CD1c-positive myeloid dendritic cell (primary cell): ENCODE measurements around the gene NEU2.

Experiments used
- DNase-seq: peaks from one replicate; pipeline ENCODE4 v3.0.0-alpha.2; 2016; ENCODE audit errors: extremely low spot score

The NEU2 gene

GRCh38 chr2:233032551-233033320 is at the start of gene NEU2:
Gene NEU2, plus strand, starts transcription at chr2:233032672. Its CDS starts 0 bp downstream, at chr2:233032672.
- DNase-seq = no peak

DNA sequence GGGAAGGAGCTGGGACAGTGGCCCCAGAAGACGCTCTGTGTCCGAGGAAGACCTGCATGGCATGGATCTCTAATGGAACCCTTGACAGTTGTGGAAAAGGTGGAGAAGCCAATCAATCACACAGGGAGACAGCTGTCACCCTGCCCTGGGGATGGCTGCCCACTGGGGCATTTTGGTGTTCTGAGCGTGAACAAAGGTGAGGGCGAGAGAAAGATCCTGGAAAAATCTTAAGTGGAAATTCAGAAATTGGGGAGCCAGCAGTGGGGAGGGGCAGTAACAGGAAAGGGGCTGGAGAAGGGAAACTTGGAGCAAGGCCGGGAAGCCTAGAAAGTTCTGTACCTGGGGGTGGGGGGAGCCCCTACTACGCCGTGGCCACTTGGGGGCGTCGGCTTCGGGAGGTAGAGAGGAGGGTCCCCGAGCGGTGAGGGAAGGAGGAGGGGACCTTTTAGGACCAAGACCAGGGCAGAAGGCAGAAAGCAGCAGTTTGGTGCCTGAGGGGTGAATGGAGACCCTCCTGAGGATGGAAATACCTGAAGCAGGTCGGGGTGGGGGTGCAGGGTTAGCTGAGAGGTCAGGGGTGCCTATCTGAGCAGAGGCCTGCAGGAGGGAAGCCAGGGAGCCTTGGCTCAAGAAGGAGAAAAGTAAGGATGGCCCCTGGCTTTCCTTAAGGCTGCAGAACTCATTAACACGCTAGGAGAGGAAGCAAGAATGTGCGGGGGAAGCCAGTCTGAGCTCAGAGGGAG is 49.4 kb upstream of the NEU2 start:
- no peak for DNase-seq

GRCh38 chr2:232983669-232984140 is 48.8 kb upstream of the NEU2 start:
- peak; percentile 31 for DNase-seq

DNA sequence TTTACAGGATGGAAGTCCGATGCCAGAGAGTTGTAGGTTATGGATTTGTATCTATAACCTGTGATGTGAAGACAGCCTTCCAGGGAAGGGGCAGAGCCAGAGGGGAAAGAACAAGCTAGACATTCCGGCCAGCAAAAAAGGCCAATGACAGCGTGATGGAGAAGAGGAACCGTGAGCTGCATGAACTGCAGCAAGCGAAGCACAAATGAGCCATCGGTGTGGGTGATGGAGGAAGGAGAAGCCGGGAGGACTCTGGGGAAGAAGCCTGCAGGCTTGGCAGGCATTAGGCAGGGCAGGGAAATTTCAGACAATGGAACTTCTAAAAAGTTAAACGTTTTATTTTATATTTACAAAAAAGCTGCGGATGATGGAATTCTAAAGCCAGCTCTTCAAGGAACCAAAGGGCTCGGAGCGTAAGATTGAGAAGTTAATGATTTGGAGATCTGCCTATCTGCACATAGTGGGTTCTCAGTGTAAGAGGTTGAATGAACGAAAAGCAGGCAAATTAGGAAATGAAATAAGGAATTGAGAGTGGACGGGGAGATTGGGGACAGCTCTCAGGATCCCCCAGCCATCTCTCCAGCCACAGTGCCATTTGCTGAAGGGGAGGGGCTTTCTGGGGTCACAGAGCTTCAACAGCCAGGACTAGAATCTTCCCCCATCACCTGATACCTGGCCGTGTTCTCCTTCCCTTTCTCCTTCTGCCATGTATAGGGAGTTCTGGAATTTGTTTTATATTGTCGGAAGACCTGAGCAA is 47.8 kb upstream of the NEU2 start:
- peak; percentile 59 for DNase-seq

DNA sequence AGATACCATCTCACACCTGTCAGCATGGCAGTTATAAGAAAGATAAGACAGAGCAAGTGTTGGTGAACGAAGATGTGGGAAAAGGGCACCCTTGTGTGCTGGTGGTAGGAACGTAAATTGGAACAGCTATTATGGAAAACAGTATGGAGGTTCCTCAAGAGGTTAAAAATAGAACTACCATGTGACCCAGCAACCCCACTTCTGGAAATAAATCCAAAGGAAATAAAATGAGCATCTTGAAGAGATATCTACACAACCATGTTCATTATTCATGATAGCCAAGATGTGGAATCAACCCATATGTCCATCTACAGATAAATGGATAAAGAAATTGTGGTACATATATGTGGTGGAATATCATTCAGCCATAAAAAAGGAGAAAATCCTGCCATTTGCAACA is 46.3 kb upstream of the NEU2 start:
- DNase-seq = no peak

- DNase-seq = no peak
Observed at GRCh38 chr2:232993231-232993821, 39.1 kb upstream of the NEU2 start.

- DNase-seq = no peak
Observed at GRCh38 chr2:232994446-232994845, 38.0 kb upstream of the NEU2 start.

DNA sequence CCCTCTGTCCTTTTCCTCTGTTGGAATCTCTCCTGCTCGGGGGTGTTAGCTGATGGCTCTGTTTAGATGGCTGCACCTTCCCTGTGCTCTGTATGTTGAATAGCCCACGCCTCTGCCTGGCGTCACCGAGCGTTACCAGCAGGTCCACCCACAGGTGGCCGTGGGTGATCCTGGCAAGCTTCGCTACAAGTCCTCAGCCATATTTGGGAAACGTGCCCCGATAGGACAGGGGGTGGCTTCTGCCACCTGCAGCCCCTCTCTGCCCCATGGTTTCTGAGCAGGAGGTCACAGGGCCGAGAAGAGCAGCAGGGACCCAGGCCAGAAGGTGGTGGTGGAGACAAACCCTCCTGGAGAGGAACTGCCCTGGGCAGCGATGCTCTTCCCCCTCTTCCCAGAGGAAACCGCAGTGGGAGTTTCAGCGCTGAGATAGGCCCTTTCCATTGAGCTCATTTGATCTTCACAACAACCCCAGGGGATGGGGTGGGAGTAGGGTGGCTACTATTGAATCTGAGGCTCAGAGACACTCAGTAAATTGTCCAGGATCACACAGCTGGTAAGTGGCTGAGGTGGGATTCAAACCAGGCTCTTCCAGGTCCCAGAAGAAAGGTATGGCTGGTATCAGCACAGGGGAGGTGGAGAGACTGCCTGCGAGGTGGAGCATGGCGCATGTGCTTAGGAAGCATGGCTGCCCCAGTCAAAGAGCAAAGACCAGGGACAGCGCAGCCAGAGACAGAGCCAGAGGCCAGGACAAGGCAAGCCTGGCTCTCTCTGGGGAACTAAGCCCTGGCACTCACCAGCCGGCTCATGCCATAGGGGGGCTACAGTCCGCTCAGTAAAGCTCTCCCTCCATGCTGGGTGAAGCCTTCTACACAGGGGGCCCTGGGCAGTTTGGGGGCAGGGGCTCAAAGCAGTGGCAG is 34.5 kb upstream of the NEU2 start:
- DNase-seq = no peak

DNA sequence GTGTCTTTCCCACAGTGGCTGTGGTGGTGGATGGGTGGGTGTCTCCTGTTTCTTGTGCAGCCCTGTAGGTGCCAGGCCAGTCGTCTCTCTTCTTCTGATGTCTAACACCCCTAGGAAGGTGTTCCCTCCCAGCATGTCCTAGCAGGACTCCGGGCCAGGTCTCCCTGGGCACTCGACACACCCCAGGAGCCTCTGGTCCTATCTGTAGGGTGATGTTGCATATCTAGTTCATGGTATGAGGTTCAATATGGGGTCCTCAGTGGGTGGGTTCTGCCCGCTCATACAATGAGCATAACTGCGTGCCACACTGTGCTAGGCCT is 33.8 kb upstream of the NEU2 start:
- no peak for DNase-seq

DNA sequence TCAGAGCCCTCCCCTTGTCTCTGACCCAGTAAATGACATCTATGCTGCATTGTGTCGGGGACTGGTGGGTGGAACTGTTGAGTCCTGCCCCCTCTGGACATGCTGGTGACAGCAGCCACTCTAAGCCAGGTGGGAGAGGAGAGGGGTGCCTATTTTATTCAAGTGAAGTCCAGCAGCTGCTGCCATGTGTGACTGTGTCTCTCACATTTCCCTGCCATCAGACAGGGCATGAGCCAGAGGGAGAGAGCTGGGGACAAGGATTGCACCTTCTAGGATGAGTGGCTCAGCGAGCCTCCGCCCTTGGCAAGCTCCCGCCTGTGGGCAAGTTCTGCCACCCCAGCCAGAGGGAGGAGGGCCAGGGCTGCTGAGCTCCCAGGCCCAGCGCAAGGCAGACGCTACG is 33.1 kb upstream of the NEU2 start:
- no peak for DNase-seq

GRCh38 chr2:233000886-233001750 is 31.4 kb upstream of the NEU2 start:
- no peak for DNase-seq

- no peak for DNase-seq
Observed at GRCh38 chr2:233002829-233003657, 29.4 kb upstream of the NEU2 start.

DNA sequence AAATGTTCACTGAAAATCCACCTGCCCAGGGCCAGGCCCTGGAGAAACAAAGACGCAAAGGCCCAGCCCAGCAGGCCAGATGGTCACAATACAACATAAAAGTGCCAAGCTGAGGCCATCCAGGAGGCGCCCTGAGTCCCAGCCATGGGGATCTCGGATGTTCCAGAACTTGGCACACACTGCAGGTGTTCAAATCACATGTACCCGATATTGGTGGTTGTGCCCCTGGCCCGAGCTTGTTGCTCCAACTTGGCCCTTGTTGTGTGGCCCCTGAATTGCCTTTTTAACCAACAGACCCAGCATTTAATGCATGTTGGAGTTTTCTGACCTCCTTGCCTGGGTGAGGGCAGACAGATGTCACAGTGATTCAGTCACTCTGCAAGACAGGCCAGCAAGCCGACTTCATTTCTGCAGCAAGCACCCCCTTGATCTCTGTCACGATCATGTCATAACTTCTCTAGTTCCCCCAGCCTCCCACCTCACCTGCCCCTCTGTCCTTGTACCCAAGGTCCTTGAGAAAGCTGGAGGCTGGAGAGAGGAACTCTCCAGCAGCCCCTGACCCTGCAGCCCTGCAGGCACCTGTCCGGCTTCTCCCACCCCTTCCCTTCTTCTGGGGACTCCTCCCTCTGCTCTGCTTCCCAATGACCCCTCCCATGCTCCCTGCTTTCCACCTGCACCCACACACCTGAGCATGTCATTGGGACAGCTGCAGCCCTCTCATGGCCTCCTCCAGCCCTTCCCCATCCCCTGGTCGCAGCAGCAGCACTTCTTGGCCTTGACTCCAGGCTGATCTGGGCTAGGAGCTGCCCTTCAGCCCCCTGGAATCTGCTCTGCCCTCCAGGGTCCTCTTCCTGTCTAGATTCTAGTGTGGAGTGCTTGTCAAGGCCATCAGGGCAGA is 28.6 kb upstream of the NEU2 start:
- DNase-seq = no peak

GRCh38 chr2:233005096-233005495 is 27.4 kb upstream of the NEU2 start:
- DNase-seq = no peak

DNA sequence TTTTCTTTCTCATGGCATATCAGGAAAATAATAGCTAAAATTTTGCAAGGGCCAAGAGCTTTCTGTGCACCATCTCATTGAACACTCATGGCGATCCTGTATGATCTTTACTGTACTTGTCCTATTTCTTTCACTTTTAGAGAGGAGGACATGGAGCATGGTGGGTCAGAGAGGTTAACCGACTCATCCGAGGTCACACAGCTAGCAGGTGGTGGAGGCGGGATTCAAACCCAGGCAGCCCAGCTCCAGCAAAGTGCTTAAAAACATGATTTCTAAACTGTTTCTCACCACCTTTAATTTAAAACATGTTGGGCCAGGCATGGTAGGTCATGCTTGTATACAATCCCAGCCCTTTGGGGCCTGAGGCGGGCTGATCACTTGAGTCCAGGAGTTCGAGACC is 25.8 kb upstream of the NEU2 start:
- no peak for DNase-seq

DNA sequence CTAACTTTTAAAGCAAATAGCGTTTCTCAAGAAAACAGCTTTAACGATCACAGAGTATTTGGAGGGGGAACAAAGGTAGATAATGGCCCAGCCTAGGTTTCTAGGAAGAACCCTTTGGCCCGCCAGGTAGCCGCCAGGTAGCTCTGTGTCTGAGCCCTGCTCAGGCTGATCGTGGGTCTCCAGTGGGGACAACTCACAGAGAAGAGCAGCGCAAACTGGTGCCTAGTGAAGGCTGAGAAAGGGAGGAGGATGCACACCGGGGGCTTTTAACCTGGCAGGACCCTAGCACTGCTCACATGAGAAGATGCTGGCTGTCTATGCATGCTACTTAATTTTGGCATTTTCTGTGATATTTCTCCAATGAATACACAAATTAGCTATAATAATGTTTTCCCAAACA is 25.2 kb upstream of the NEU2 start:
- no peak for DNase-seq

DNA sequence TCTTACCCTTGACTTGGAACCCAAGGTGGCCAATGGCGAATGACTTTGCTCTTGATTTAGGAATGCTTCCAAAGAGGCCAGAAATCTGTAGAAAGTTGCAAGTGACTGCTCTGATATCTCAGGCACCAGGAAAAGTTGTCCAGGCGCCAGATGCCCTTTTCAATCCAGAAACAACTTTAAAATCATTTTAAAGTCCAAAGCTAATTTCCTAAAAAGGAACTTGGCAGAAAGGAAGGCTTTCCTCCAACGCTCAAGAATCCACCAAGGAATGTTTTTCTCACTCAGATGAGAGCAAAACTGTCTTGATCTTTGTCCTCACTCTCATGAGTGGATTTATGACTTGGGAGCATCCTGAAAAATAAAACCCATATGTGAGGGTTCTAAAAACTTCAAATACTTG is 24.7 kb upstream of the NEU2 start:
- DNase-seq = no peak

- no peak for DNase-seq
Observed at GRCh38 chr2:233009661-233010060, 22.8 kb upstream of the NEU2 start.
